Urinary bladder (tissue), 4 donors: ENCODE measurements around the gene BCAS3. TPM values are rescaled to one million over a fixed set of nuclear protein-coding genes. Genes with fewer than 3 reads are reported as not detected.

Experiments used
- DNase-seq: peaks from one replicate; pipeline ENCODE4 v3.0.0-alpha.2; 2015; ENCODE audit errors: extremely low spot score
- H3K27ac ChIP-seq: one replicate; pipeline ENCODE4 v1.5.1; 2013; ENCODE audit warnings: low read depth, mild to moderate bottlenecking, moderate library complexity
- H3K36me3 ChIP-seq: one replicate; pipeline ENCODE4 v1.6.1; 2013; ENCODE audit warnings: mild to moderate bottlenecking, moderate library complexity; ENCODE audit not compliant: insufficient read depth
- H3K4me1 ChIP-seq: one replicate; pipeline ENCODE4 v1.6.1; 2013; ENCODE audit warnings: mild to moderate bottlenecking, moderate library complexity; ENCODE audit not compliant: insufficient read depth
- H3K4me3 ChIP-seq: one replicate; pipeline ENCODE4 v1.5.1; 2013; ENCODE audit warnings: low read depth, low read length
- WGBS: extraction: QIAGEN DNeasy Blood & Tissue Kit; methylation state at CpG from one replicate; pipeline ENCODE4 v1.1.7; 2013; 5-methylcytosine and 5-hydroxymethylcytosine counted together
- polyA plus RNA-seq: library from polyadenylated mRNA; stranded (reverse); fragments of 200-250 nt; gene quantifications from one replicate; pipeline ENCODE4 v1.2.3, GENCODE V29; 2013
- total RNA-seq: library from RNA; depleted of rRNA; stranded (reverse); fragments of >200 nt; gene quantifications from one replicate; pipeline ENCODE4 v1.2.3, GENCODE V29; 2014
- donor health status: healthy with polysubstance abuse.
- donor health status: healthy.

The BCAS3 gene
- total and polyA plus RNA-seq, 2 donors: 17.6 to 72.4 TPM

DNA sequence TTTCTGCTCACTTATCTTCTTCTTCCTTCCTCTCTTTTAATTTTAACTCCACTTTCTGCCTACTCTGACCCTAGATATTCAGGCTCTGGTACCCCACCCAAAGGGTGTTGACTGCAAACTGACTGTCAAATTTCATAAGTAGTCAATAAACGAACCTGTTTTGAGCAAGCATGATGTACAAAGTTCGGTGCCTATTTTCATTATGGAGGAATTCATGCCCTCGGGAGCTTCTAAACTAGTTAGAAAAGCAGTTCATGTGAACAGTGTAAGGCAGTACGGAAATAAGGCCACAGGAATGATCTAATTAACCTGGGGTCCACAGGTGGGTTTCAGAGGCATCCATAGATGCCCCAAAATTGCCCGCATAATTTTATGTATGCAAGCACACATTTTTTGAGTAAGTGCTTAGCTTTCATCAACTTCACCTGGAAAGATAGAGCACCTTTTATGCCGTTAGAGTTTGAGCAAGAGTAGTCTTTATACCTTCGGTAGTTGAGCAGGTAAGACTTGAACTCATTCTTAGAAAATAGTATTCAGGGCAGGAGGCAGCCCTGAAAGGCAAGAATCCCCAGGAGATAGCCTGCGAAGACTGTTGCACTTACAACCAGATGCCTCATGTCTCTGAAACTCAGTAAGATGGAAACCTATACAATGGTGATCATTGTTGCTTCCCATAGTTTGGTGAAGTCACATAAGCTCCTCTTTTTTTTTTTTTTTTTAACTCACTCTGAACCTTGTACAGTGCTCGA, 685.4 kb downstream of the BCAS3 start:
- Histone ChIP-seq H3K4me3 (no peak overlapping the region), H3K4me1 (no peaks in the 10 kb centered on the region), H3K27ac (no peak overlapping the region), H3K36me3 (no peaks in the 10 kb centered on the region)
- WGBS: 93% methylated on average over 9 of the region's 9 CpGs
- DNase-seq: no peak

DNA sequence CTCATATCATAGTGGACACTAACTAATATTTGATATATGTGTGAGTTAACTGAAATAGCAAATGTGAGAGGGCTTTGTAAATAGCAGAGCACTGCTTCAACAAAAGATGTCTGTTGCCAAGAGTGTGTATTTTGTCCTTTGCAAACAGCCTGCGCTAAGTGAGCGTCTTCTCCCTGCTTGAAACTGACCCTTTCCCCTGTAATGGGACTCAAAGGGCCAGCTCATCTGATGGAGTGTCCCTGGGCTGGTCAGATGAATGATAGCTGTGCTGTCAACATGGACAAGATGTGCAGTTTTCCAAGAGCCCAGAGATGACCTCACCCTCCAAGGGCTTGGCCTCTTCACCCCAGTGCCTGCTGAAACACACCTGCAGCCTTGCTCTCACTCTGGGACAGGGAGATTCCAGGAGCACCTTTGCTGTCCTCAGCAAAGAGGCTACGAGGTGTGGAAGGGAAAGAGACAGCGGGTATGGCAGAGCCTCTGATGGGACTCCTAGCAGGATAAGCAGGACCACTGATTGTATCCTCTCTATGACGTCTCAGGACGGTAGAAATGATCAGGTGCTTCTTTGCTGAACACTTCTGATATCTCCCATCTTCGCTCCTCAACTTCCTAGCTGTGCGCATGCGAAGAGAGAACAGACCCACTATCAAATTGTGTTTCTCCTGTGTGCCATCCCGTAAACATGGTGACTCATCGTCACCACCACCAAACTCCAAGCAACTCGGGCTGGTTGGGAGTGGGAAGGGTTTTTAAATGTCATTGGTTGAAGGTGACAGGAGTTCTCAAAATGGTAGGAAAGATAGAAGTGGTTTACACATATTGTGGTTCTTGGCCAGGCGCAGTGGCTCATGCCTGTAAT, 686.2 kb downstream of the BCAS3 start:
- DNase-seq: no peak
- Histone ChIP-seq H3K36me3 (no peaks in the 10 kb centered on the region), H3K4me1 (no peaks in the 10 kb centered on the region), H3K4me3 (no peak overlapping the region), H3K27ac (no peak overlapping the region)
- WGBS: 95% methylated on average over 13 of the region's 13 CpGs

DNA sequence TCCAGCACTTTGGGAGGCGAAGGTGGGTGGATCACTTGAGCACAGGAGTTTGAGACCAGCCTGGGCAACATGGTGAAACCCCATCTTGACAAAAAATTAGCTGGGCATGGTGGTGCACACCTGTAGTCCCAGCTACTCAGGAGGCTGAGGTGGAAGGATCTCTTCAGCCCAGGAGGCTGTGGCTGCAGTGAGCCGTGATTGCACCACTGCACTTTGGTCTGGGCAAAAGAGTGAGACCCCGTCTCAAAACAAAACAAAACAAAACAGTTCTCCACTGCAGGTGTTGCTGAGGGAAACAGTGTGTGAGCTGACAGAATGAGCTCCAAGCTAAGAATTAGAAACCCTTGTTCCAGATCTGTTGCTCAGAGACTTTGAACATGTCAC, 686.8 kb downstream of the BCAS3 start:
- H3K4me1 ChIP-seq: no peaks in the 10 kb centered on the region
- WGBS: 97% methylated on average over 3 of the region's 3 CpGs
- no peak overlapping the region for H3K27ac ChIP-seq
- no peaks in the 10 kb centered on the region for H3K36me3 ChIP-seq
- H3K4me3 ChIP-seq: no peak overlapping the region
- DNase-seq: no peak

DNA sequence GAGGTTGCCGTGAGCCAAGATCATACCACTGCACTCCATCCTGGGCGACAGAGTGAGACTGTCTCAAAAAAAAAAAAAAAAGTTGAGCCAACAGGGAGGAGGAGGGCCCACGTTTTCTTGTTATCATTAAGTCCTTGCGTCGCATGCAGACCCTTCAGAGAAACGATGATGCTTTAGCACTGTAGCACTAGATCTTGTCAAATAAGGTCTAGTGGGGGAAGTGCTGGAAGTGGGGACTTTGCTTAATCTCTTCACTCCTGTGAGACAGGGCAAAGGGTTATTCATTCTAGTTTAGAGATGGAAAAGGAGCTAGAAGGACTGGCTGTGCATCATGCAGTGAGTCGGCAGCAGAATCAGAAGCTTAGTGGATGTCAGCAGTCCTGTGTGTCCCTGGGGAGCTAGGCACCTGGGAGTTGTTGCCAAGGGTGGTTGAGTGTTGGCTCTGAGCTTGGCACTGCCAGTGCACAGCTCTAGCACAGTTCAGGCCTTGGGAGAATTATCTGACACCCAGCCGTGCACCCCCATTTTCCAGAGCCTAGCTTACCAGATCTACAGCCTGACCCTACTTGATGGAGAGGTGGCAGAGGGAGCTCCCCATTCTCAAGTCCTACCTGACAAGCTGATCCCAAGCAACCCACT, 688.5 kb downstream of the BCAS3 start:
- no peak overlapping the region for H3K27ac ChIP-seq
- 89% methylated on average over 8 of the region's 8 CpGs for WGBS
- no peaks in the 10 kb centered on the region for H3K4me1 ChIP-seq
- no peak for DNase-seq
- no peaks in the 10 kb centered on the region for H3K36me3 ChIP-seq
- no peak overlapping the region for H3K4me3 ChIP-seq

DNA sequence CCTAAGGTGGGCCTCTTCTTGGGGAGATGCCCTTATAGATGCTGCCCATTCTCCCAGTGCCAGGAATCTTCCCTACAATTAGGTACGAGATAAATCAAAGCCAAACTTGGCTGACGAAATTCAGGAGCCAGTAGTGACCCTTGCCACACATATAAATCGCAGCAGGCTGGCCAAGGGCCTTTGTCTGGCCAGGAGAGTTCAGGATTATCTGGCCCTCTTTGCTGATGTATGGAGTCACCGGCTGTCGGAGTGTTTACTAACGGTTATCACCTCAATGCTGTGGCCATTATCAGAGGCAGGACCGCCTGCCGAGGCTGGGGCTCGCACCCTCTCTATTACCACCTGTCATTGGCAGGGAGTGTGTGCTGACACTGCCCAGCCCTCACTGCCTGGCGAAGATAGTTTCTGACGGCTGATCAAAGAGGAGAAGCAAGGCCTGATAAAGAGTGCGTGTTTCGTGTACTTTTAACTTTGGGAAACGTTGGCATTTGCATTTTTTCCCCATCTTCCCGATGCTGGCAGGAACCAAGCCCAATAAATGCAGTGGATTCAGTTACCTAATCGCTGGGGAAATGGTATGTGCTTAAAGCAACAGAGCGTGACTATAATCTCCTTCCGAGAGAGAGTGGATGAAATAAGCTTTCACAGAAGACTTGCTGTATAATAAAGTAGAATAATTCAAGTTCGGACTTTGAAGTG, 689.2 kb downstream of the BCAS3 start:
- H3K36me3 ChIP-seq: no peaks in the 10 kb centered on the region
- no peak overlapping the region for H3K4me3 ChIP-seq
- 43% methylated on average over 19 of the region's 19 CpGs for WGBS
- no peaks in the 10 kb centered on the region for H3K4me1 ChIP-seq
- DNase-seq: no peak
- H3K27ac ChIP-seq: no peak overlapping the region

DNA sequence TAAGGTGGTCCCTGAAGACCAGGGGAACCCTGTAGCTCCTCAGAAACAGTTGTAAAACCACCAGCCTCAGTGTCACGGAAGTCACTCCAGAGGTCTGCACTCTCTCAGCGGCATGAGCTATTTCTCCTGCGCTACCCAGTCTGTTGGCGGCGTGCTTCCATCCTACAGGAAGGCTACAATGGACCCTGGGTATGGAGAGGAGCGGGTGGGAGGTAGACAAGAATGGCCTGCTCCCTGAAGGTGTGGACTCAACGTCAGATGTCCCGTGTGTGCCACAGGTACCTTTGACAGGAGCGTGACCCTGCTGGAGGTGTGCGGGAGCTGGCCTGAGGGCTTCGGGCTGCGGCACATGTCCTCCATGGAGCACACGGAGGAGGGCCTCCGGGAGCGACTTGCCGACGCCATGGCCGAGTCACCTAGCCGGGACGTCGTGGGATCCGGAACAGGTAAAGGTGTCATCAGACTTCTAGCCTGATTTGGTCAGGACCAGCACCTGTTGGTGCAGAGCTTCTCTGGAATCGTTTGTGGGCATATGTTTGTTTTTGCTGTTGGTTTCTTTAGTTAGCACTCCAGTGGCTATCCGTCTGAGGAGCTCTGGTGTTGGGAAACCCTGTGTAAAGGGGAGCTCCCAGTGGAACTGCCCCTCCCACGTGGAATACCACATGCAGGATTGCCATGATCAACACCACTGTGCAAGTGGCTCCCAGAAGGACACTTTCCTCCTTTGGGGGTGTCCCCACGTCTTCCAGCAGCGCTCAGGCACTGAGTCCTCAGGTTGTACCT, 690.6 kb downstream of the BCAS3 start:
- H3K27ac ChIP-seq: no peak overlapping the region
- DNase-seq: no peak
- no peaks in the 10 kb centered on the region for H3K4me1 ChIP-seq
- no peak overlapping the region for H3K4me3 ChIP-seq
- 96% methylated on average over 27 of the region's 27 CpGs for WGBS
- no peaks in the 10 kb centered on the region for H3K36me3 ChIP-seq

DNA sequence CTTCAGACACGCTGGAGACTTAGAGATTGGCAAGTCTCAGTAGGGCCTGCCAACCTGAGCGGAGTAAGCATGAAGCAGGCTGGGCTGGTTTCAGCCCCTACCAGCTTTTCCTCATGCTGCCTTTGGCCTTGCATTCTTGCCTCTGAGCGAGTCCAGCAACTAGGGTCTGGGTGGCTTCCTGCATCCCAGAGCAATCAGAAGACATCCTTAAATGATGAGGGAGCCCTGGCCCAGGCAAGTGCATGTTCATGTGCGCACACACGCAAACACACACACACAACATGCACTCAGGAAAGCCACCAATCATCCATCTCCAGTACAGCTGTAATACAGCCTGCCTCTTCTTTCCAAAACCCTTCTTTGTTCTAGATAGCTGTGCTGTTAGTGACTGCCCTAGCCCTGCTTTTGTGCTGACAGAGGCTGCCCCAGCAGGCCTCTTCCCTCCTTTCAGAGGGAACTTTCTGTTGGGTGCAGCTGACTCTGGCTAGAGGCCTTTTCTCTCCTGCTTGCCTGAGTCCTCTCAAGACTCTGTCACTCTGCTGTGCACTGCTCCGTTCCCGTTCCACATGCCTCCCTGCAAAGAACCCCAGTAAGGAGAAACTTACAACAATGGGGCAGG, 691.3 kb downstream of the BCAS3 start:
- Histone ChIP-seq H3K4me1 (no peaks in the 10 kb centered on the region), H3K36me3 (no peaks in the 10 kb centered on the region), H3K4me3 (no peak overlapping the region), H3K27ac (no peak overlapping the region)
- WGBS: 96% methylated on average over 7 of the region's 7 CpGs
- no peak for DNase-seq

DNA sequence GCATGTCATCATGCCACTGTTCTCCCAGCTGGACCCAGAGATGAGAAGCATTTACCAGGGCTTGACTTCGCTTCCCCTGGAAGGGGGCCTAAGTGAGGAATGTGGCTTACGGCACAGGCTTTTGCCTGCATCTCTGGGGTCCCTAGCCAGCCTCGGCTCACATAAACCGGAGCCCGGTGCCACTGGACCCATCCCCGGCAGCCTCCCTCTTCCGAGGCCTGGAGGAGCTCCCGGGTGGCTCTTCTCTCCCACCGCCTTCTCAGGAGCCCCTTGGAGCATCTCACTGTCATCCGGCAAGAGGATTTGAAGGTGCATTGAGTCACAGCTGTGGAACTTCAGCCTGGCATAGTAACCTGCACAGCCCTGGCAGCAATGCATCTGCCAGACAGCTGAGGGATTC, 692.1 kb downstream of the BCAS3 start:
- Histone ChIP-seq H3K4me3 (no peak overlapping the region), H3K27ac (no peak overlapping the region), H3K36me3 (no peaks in the 10 kb centered on the region), H3K4me1 (no peaks in the 10 kb centered on the region)
- DNase-seq: no peak
- 97% methylated on average over 10 of the region's 10 CpGs for WGBS

DNA sequence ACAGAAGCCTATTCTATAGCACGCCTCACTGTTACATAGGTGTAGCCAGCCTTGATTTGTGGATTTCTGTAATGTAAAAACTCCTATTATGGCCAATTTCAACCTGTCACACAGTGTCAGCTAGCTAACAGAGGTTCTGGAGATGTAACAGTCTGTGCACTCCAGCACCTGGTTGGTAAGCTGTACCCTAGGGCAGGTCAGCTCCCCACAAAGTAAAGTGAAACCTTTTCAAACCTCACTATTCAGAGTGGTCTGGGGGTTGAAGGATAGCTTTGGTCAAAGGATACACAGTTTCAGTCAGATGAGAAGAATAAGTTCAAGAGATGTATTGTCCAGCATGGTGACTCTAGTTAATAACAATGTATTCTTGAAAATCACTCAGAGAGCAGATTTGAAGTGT, 693.5 kb downstream of the BCAS3 start:
- no peak overlapping the region for H3K4me3 ChIP-seq
- 100% methylated on average over 1 of the region's 1 CpG for WGBS
- no peak for DNase-seq
- H3K36me3 ChIP-seq: no peaks in the 10 kb centered on the region
- no peaks in the 10 kb centered on the region for H3K4me1 ChIP-seq
- no peak overlapping the region for H3K27ac ChIP-seq

DNA sequence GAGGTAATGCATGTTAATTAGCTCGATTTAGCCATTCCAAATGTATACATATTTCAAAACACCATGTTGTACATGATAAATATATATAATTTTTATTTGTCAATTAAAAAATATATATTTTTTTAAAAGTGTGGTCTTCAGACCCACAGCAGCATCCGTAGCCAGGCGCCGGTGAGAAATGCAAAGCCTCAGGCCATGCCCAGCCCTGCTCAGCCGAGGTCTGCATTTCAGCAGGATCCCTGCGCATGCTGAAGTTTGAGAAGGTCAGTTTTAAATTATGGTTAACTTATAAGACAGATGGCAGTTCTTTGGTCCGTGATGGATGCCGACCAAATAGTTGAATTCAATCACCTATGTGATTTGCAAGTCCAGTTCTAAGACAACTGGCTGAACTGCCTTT, 694.0 kb downstream of the BCAS3 start:
- WGBS: 97% methylated on average over 8 of the region's 8 CpGs
- no peak overlapping the region for H3K4me3 ChIP-seq
- no peaks in the 10 kb centered on the region for H3K4me1 ChIP-seq
- DNase-seq: no peak
- H3K36me3 ChIP-seq: no peaks in the 10 kb centered on the region
- no peak overlapping the region for H3K27ac ChIP-seq

DNA sequence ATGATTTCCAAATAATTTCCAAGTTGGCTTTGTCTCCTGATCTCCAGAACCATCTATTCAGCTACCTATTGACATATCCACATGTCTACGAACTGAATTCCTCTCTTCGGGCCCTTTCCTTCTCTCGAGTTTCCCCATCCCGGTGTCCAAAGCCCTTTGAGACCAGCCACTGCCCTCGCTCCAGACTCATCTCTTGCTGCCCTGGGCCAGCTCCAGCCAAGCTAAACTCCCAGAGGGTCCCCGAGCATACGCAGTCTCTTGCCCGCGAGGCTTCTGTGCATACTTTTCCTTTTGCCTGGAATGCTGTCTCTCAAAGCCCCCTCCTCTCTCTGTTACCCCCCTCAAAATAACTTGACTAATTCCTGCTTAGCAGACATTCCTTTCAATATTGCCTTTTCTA, 694.8 kb downstream of the BCAS3 start:
- 72% methylated on average over 9 of the region's 9 CpGs for WGBS
- no peak for DNase-seq
- Histone ChIP-seq H3K4me3 (no peak overlapping the region), H3K4me1 (no peaks in the 10 kb centered on the region), H3K27ac (no peak overlapping the region), H3K36me3 (no peaks in the 10 kb centered on the region)

DNA sequence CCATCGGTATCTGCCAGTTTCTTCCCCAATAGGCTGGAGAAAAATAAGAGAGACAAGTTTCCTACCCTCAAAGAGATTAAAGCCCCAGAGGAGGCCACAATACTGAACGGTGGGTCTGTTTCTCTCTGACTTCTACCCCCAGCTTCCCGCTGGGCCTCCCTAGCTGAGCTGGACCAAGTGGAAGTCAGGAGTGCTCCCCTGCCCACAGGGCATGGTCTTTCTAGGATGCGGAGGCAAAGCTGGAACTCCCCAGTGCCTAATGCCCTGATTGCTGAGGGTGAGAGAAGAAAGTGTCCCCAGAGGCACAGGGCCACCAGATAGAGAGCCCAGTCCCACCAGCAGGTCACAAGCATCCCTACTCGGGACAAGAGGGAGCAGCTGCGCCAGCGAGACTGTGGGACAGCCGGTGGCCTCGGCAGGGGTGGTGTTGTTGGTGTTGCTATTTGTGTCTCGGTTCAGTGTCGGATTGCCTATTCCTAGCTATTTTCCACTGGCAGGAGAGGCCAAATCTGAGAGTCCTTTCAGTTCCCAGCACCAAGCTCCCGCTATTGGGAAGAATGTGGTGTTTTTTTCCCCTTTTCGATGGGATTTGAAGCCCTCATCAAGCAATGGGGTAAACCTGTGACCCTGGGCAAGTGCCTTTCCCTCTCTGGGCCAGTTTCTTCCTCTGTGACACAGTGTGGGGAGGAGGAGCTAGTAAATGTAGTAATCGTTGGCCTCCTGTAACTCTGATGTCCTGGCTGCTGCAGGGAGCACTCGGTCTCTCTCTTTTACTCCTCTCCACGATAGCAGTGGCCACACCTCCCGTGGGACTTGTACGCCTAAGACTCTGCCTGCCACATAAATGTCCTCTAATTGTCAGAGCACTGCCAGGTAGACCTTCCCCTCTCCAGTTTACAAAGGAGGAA, 699.5 kb downstream of the BCAS3 start:
- whole genome bisulfite sequencing: 86% methylated on average over 18 of the region's 18 CpGs
- Histone ChIP-seq H3K36me3 (no peaks in the 10 kb centered on the region), H3K4me3 (no peak overlapping the region), H3K4me1 (no peaks in the 10 kb centered on the region), H3K27ac (no peak overlapping the region)
- DNase-seq: no peak
